Fibroblast of pulmonary artery (primary cell): ENCODE data around the gene ARHGAP40.

Experiments used
- DNase-seq: peaks from one replicate; pipeline ENCODE4 v3.0.0-alpha.2; 2010; ENCODE audit warnings: low read depth
- H3K4me3 ChIP-seq: replicated peaks from 2 replicates; pipeline ENCODE4 v1.5.1; 2011; ENCODE audit warnings: low read depth, mild to moderate bottlenecking, control low read depth, low read length, moderate library complexity
- CTCF ChIP-seq: IDR thresholded peaks from 2 replicates; pipeline ENCODE4 v1.5.1; 2011; ENCODE audit warnings: mild to moderate bottlenecking, control low read depth, low read length, inconsistent platforms; ENCODE audit errors: missing control alignments

Gene ARHGAP40

GRCh38 chr20:38651562-38651961 is 50.0 kb downstream of the ARHGAP40 start:
- no peak for TF ChIP-seq CTCF
- no peak for DNase-seq
- H3K4me3 ChIP-seq = no peak overlapping the region

- H3K4me3 ChIP-seq = no peak overlapping the region
- TF ChIP-seq CTCF = no peak
- DNase-seq = no peak
Observed at GRCh38 chr20:38652995-38653394, 51.4 kb downstream of the ARHGAP40 start.

GRCh38 chr20:38657390-38657789 is 55.8 kb downstream of the ARHGAP40 start:
- no peak overlapping the region for H3K4me3 ChIP-seq
- TF ChIP-seq CTCF = no peak
- DNase-seq = no peak

GRCh38 chr20:38658879-38659596 is 57.4 kb downstream of the ARHGAP40 start:
- H3K4me3 ChIP-seq = no peak overlapping the region
- peak; percentile 64 for TF ChIP-seq CTCF
- peak; percentile 20 for DNase-seq

- no peak overlapping the region for H3K4me3 ChIP-seq
Observed at GRCh38 chr20:38659597-38659880, 57.9 kb downstream of the ARHGAP40 start.

GRCh38 chr20:38660429-38660828 is 58.8 kb downstream of the ARHGAP40 start:
- no peak for TF ChIP-seq CTCF
- no peak for DNase-seq
- H3K4me3 ChIP-seq = no peak overlapping the region

More at GRCh38 chr20:38659597-38659880, 57.9 kb downstream of the ARHGAP40 start:
- no peak for DNase-seq
- TF ChIP-seq CTCF = no peak

GRCh38 chr20:38663660-38664059 is 62.1 kb downstream of the ARHGAP40 start:
- no peak for TF ChIP-seq CTCF
- H3K4me3 ChIP-seq = no peak overlapping the region
- DNase-seq = no peak
